Measurements from ENCODE around the gene AURKAIP1.
"Not testable (repeated sequence)": the region's sequence is repeated elsewhere in the genome, so short reads cannot be mapped to it uniquely, and the experiment has no call there.

Gene AURKAIP1

GRCh38 chr1:1370094-1370493 is 4.9 kb downstream of the AURKAIP1 start:
- H3K4me2 ChIP-seq (ENCODE audit: low read length); H2BK15ac ChIP-seq (replicated peaks; ENCODE audit: low read depth); H3K23ac ChIP-seq (ENCODE audit: low read length); H4K8ac ChIP-seq (ENCODE audit: low read depth, low read length); H2BK120ac ChIP-seq (ENCODE audit: low read depth, low read length); H4K5ac ChIP-seq (ENCODE audit: low read length); H3K36me3 ChIP-seq (ENCODE audit: control insufficient read depth, insufficient read depth, low read length); H3K79me2 ChIP-seq (ENCODE audit: control insufficient read depth, insufficient read depth, low read length); H3K4me1 ChIP-seq (ENCODE audit: control insufficient read depth, low read depth, low read length); H3K4me3 ChIP-seq (ENCODE audit: low read length); DNase-seq; H3K4ac ChIP-seq (ENCODE audit: low read depth, low read length); H2AK5ac ChIP-seq (ENCODE audit: low read length); H3K56ac ChIP-seq (ENCODE audit: low read length); H3K18ac ChIP-seq (ENCODE audit: low read length); H3K9ac ChIP-seq (ENCODE audit: low read length); H3K79me1 ChIP-seq (ENCODE audit: low read length); H2BK5ac ChIP-seq (ENCODE audit: low read length); H3K27me3 ChIP-seq (ENCODE audit: insufficient read depth, low read length, poor library complexity); H3K27ac ChIP-seq (ENCODE audit: low read depth, low read length): not testable (repeated sequence)
- WGBS (ENCODE audit: extremely low coverage, insufficient coverage, low lambda C conversion rate), result no CpG with 5 or more reads among the region's 14 CpGs

- Histone ChIP-seq H3K4me1 (ENCODE audit: control insufficient read depth, low read depth, low read length) (no peaks in the 10 kb centered on the region), H3K4me3 (ENCODE audit: low read length) (no peak overlapping the region), H4K8ac (ENCODE audit: low read depth, low read length) (no peak overlapping the region), H2AK5ac (ENCODE audit: low read length) (no peak overlapping the region), H3K79me2 (ENCODE audit: control insufficient read depth, insufficient read depth, low read length) (no peaks in the 10 kb centered on the region), H3K4me2 (ENCODE audit: low read length) (no peak overlapping the region), H3K27ac (ENCODE audit: low read depth, low read length) (no peak overlapping the region), H2BK120ac (ENCODE audit: low read depth, low read length) (no peak overlapping the region), H3K23ac (ENCODE audit: low read length) (no peak overlapping the region), H3K56ac (ENCODE audit: low read length) (no peak overlapping the region), H3K27me3 (ENCODE audit: insufficient read depth, low read length, poor library complexity) (no peaks in the 10 kb centered on the region), H4K5ac (ENCODE audit: low read length) (no peak overlapping the region), H2BK15ac (replicated peaks; ENCODE audit: low read depth) (no peak overlapping the region), H2BK5ac (ENCODE audit: low read length) (no peak overlapping the region), H3K4ac (ENCODE audit: low read depth, low read length) (no peak overlapping the region), H3K18ac (ENCODE audit: low read length) (no peak overlapping the region), H3K9ac (ENCODE audit: low read length) (no peak overlapping the region), H3K79me1 (ENCODE audit: low read length) (no peaks in the 10 kb centered on the region), H3K36me3 (ENCODE audit: control insufficient read depth, insufficient read depth, low read length) (no peaks in the 10 kb centered on the region)
- no peak for DNase-seq
- WGBS (ENCODE audit: extremely low coverage, insufficient coverage, low lambda C conversion rate), result 100% methylated on average over 5 of the region's 5 CpGs
These were observed 7.7 kb downstream of the AURKAIP1 start for GRCh38 chr1:1367315-1367714.

- Histone ChIP-seq H2BK120ac (ENCODE audit: low read depth, low read length) (no peak overlapping the region), H3K4ac (ENCODE audit: low read depth, low read length) (no peak overlapping the region), H3K18ac (ENCODE audit: low read length) (no peak overlapping the region), H3K27ac (ENCODE audit: low read depth, low read length) (no peak overlapping the region), H4K5ac (ENCODE audit: low read length) (no peak overlapping the region), H3K23ac (ENCODE audit: low read length) (no peak overlapping the region), H3K79me2 (ENCODE audit: control insufficient read depth, insufficient read depth, low read length) (no peaks in the 10 kb centered on the region), H4K8ac (ENCODE audit: low read depth, low read length) (no peak overlapping the region), H3K9ac (ENCODE audit: low read length) (no peak overlapping the region), H2BK15ac (replicated peaks; ENCODE audit: low read depth) (no peak overlapping the region), H3K4me2 (ENCODE audit: low read length) (no peak overlapping the region), H3K36me3 (ENCODE audit: control insufficient read depth, insufficient read depth, low read length) (no peaks in the 10 kb centered on the region), H3K56ac (ENCODE audit: low read length) (no peak overlapping the region), H2BK5ac (ENCODE audit: low read length) (no peak overlapping the region), H2AK5ac (ENCODE audit: low read length) (no peak overlapping the region), H3K4me3 (ENCODE audit: low read length) (peak overlapping the region; percentile 15), H3K4me1 (ENCODE audit: control insufficient read depth, low read depth, low read length) (no peaks in the 10 kb centered on the region), H3K79me1 (ENCODE audit: low read length) (no peaks in the 10 kb centered on the region), H3K27me3 (ENCODE audit: insufficient read depth, low read length, poor library complexity) (no peaks in the 10 kb centered on the region)
- no peak for DNase-seq
- WGBS (ENCODE audit: extremely low coverage, insufficient coverage, low lambda C conversion rate), result 100% methylated on average over 3 of the region's 3 CpGs
These were observed 8.3 kb downstream of the AURKAIP1 start for GRCh38 chr1:1366699-1367066.

GRCh38 chr1:1365875-1366698 is 8.9 kb downstream of the AURKAIP1 start:
- Histone ChIP-seq H3K4ac (ENCODE audit: low read depth, low read length) (no peak overlapping the region), H3K79me1 (ENCODE audit: low read length) (no peaks in the 10 kb centered on the region), H3K4me3 (ENCODE audit: low read length) (peak overlapping the region; percentile 15), H3K23ac (ENCODE audit: low read length) (no peak overlapping the region), H3K27ac (ENCODE audit: low read depth, low read length) (no peak overlapping the region), H3K27me3 (ENCODE audit: insufficient read depth, low read length, poor library complexity) (no peaks in the 10 kb centered on the region), H3K9ac (ENCODE audit: low read length) (no peak overlapping the region), H3K36me3 (ENCODE audit: control insufficient read depth, insufficient read depth, low read length) (no peaks in the 10 kb centered on the region), H3K18ac (ENCODE audit: low read length) (no peak overlapping the region), H3K4me1 (ENCODE audit: control insufficient read depth, low read depth, low read length) (no peaks in the 10 kb centered on the region), H3K79me2 (ENCODE audit: control insufficient read depth, insufficient read depth, low read length) (no peaks in the 10 kb centered on the region), H3K56ac (ENCODE audit: low read length) (no peak overlapping the region), H2BK5ac (ENCODE audit: low read length) (no peak overlapping the region), H2BK15ac (replicated peaks; ENCODE audit: low read depth) (no peak overlapping the region), H4K5ac (ENCODE audit: low read length) (no peak overlapping the region), H3K4me2 (ENCODE audit: low read length) (no peak overlapping the region), H2BK120ac (ENCODE audit: low read depth, low read length) (no peak overlapping the region), H4K8ac (ENCODE audit: low read depth, low read length) (no peak overlapping the region), H2AK5ac (ENCODE audit: low read length) (no peak overlapping the region)
- no peak for DNase-seq
- 100% methylated on average over 10 of the region's 10 CpGs for WGBS (ENCODE audit: extremely low coverage, insufficient coverage, low lambda C conversion rate)

- Histone ChIP-seq H3K4me1 (ENCODE audit: control insufficient read depth, low read depth, low read length) (peaks cover 3% of the 10 kb centered on the region), H3K18ac (ENCODE audit: low read length) (no peak overlapping the region), H3K9ac (ENCODE audit: low read length) (no peak overlapping the region), H4K5ac (ENCODE audit: low read length) (no peak overlapping the region), H3K23ac (ENCODE audit: low read length) (no peak overlapping the region), H4K8ac (ENCODE audit: low read depth, low read length) (no peak overlapping the region), H3K36me3 (ENCODE audit: control insufficient read depth, insufficient read depth, low read length) (no peaks in the 10 kb centered on the region), H3K79me2 (ENCODE audit: control insufficient read depth, insufficient read depth, low read length) (no peaks in the 10 kb centered on the region), H3K4me2 (ENCODE audit: low read length) (no peak overlapping the region), H2BK15ac (replicated peaks; ENCODE audit: low read depth) (no peak overlapping the region), H2BK120ac (ENCODE audit: low read depth, low read length) (no peak overlapping the region), H3K79me1 (ENCODE audit: low read length) (no peaks in the 10 kb centered on the region), H2AK5ac (ENCODE audit: low read length) (no peak overlapping the region), H3K56ac (ENCODE audit: low read length) (no peak overlapping the region), H3K4ac (ENCODE audit: low read depth, low read length) (no peak overlapping the region), H3K27ac (ENCODE audit: low read depth, low read length) (no peak overlapping the region), H2BK5ac (ENCODE audit: low read length) (no peak overlapping the region), H3K27me3 (ENCODE audit: insufficient read depth, low read length, poor library complexity) (no peaks in the 10 kb centered on the region), H3K4me3 (ENCODE audit: low read length) (no peak overlapping the region)
- WGBS (ENCODE audit: extremely low coverage, insufficient coverage, low lambda C conversion rate), result no CpG with 5 or more reads among the region's 14 CpGs
- no peak for DNase-seq
These were observed 10.7 kb downstream of the AURKAIP1 start for GRCh38 chr1:1364266-1364665.

GRCh38 chr1:1361982-1362423 is 13.0 kb downstream of the AURKAIP1 start:
- Histone ChIP-seq H2BK15ac (replicated peaks; ENCODE audit: low read depth) (no peak overlapping the region), H3K9ac (ENCODE audit: low read length) (peak overlapping the region; percentile 27), H3K27ac (ENCODE audit: low read depth, low read length) (no peak overlapping the region), H4K8ac (ENCODE audit: low read depth, low read length) (no peak overlapping the region), H2BK120ac (ENCODE audit: low read depth, low read length) (no peak overlapping the region), H3K56ac (ENCODE audit: low read length) (no peak overlapping the region), H2AK5ac (ENCODE audit: low read length) (no peak overlapping the region), H3K4me1 (ENCODE audit: control insufficient read depth, low read depth, low read length) (peaks cover 3% of the 10 kb centered on the region), H3K4me2 (ENCODE audit: low read length) (no peak overlapping the region), H3K4ac (ENCODE audit: low read depth, low read length) (no peak overlapping the region), H3K79me1 (ENCODE audit: low read length) (no peaks in the 10 kb centered on the region), H3K18ac (ENCODE audit: low read length) (no peak overlapping the region), H3K27me3 (ENCODE audit: insufficient read depth, low read length, poor library complexity) (no peaks in the 10 kb centered on the region), H3K36me3 (ENCODE audit: control insufficient read depth, insufficient read depth, low read length) (no peaks in the 10 kb centered on the region), H2BK5ac (ENCODE audit: low read length) (no peak overlapping the region), H3K23ac (ENCODE audit: low read length) (no peak overlapping the region), H4K5ac (ENCODE audit: low read length) (no peak overlapping the region), H3K79me2 (ENCODE audit: control insufficient read depth, insufficient read depth, low read length) (no peaks in the 10 kb centered on the region), H3K4me3 (ENCODE audit: low read length) (no peak overlapping the region)
- no CpG with 5 or more reads among the region's 13 CpGs for WGBS (ENCODE audit: extremely low coverage, insufficient coverage, low lambda C conversion rate)
- DNase-seq, result peak; percentile 84
